Ascending aorta (tissue), 1 donor: ENCODE data around the gene PRDX1. TPM values are rescaled to one million over a fixed set of nuclear protein-coding genes. Genes with fewer than 3 reads are reported as not detected.

Source experiments
- total RNA-seq: library from RNA; depleted of rRNA; stranded (reverse); fragments of >200 nt; gene quantifications from one replicate; pipeline ENCODE4 v1.1.0, GENCODE V29; 2016

PRDX1 gene
- total RNA-seq, 1 donor from 2014 or later: 245 TPM

Other genes with a start within 250 kb of the PRDX1 start
- gene HPDL, start 195.0 kb downstream of the PRDX1 start, total RNA-seq: not detected
- gene TOE1, start 181.7 kb downstream of the PRDX1 start, total RNA-seq: 6.9 TPM
- gene MUTYH, start 181.4 kb downstream of the PRDX1 start, total RNA-seq: 1.8 TPM
- gene TESK2, start 30.7 kb downstream of the PRDX1 start, total RNA-seq: 0.32 TPM
- gene CCDC163, start 21.8 kb downstream of the PRDX1 start, total RNA-seq: not detected
- 3.6 TPM for gene MMACHC, start 21.6 kb downstream of the PRDX1 start, total RNA-seq
- gene AKR1A1, start 28.9 kb upstream of the PRDX1 start, total RNA-seq: 77.5 TPM
- gene NASP, start 62.2 kb upstream of the PRDX1 start, total RNA-seq: 49.1 TPM
- not detected for gene CCDC17, start 102.2 kb upstream of the PRDX1 start, total RNA-seq
- gene GPBP1L1, start 164.6 kb upstream of the PRDX1 start, total RNA-seq: 161 TPM
- 8.3 TPM for gene TMEM69, start 166.3 kb upstream of the PRDX1 start, total RNA-seq
- 5.5 TPM for gene IPP, start 228.8 kb upstream of the PRDX1 start, total RNA-seq